ENCODE data around the gene MGLL.

- no peak for TF ChIP-seq CTCF (IDR thresholded peaks at IDR 0.05)
- no peak for TF ChIP-seq POLR2AphosphoS5 (IDR thresholded peaks at IDR 0.05; ENCODE audit: low read depth, low read length)
- no peak for TF ChIP-seq REST (IDR thresholded peaks at IDR 0.05; ENCODE audit: insufficient read depth in 1 of 2, low read depth in 2 of 2, low read length in 1 of 2)
- TF ChIP-seq SIN3A (IDR thresholded peaks at IDR 0.05; ENCODE audit: borderline replicate concordance, insufficient read depth, low read depth, low read length): no peak
- no peak for TF ChIP-seq TCF7L2 (IDR thresholded peaks at IDR 0.05; ENCODE audit: low read depth, low read length)
These were observed 92.1 kb downstream of the MGLL start for GRCh38 chr3:127730171-127730570.
